ENCODE measurements around the gene SSBP3.

Gene SSBP3

DNA sequence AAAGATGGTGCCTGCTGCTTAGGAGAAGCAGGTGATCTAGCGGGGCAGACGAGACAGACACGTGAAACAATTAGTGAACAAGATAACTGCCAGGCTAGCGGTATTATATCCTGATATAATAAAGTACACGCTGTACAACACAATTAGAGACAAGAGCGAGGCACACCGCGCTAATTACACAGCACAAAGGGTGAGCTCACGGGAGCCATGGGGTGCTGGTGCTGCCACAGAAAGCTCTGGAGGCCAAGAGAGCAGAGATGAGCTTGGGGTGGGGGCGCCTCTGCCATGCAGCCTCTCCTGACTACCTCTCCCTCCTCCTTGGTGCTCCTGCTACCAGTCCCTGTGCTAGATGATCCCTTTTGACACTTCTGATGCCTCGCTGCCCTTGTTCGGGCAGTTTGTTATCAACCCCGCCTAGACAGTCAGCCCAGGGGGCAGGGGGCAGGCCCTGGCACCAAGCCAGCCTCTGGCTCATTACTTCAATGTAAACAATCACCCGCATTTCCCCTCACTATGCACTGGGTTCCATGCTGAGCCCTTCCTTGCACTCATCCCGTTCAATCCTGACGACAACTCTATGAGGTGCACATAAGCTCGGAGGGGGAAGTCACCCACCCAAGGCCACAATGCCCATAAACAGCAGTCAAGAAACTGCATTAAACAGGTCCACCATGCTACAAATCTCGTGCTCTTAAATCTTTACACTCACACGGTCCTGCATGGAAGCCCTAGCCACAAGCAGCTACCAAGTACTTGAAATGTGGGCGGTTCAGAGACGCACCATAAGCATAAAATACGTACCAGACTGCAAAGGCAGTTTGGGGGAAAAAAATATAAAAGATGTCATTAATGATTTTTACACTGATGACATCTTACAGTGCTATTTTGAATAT is 103.0 kb downstream of the SSBP3 start:
- DNase-seq, result no peak

DNA sequence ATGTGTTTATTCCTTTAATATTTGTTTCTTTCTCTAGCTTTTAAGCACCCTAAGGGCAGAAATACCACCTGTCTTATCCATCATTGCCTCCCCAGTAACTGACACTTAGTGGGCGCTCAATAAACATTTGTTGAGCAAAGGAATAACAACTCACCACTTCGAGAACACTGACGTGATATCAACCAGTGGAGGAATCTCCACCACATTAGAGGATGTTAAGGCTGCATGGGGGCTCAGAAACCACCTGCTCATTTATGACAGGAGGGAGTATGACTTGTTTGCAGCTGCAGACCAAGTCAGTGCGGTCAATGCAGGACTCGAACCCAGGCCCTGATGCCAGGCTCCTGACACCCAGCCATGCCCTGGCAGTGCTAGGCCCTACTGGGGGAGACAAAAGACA is 103.6 kb downstream of the SSBP3 start:
- no peak for DNase-seq

DNA sequence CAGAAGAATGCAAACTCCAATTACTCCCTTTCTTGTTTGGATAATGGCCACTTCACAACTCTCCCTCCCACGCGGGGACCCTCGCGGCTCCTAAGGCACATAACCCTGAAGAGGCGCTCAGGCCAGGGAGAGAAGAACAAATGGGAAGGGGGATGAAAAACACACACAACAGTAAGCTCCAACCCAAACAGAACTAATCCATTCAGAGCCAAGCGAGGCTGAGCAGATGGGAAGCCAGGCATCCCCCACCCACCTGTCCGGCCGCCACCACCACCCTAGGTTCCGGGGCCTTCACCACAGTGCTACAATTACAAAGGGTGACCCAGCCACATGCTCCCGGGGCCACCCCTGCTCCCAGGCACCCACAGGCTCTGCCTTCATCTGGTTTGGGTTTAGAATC is 104.7 kb downstream of the SSBP3 start:
- no peak for DNase-seq

- DNase-seq, result no peak
These were observed 105.8 kb downstream of the SSBP3 start for GRCh38 chr1:54300401-54300800.

- no peak for DNase-seq
These were observed 107.2 kb downstream of the SSBP3 start for GRCh38 chr1:54299037-54299436.

GRCh38 chr1:54298284-54299033 is 107.7 kb downstream of the SSBP3 start:
- DNase-seq, result no peak

DNA sequence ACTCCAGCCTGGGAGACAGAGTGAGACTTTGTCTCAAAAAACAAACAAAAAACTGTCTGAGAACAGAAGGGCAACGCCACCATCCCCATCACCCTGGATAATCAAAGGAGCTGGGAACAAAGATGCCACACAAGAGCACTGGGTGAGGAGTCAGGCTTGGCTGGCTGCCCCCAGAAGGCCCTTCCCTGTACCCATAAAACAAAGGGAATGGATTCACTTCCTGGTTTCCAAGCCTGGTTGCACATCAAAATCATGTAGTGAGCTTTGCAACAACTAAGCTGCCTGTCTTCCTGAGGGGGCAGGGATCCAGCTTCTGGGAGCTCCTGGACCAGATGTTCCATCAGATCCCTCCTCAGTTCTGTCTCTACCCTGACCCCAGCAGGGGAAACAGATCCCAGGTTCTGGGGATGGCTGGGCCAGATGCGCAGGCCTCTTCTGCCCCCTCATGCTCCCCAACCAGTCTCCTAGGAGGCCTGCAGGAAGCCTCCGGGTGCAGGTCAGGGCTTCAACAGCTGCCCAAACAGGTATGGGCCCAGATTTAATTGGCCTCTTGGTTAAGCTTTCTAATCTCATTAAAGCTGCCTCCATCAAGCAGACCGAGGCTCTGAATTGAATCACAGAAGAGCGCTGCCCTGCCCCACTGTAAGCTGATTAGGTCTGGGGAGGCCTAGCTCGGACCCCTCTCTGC is 108.5 kb downstream of the SSBP3 start:
- DNase-seq, result no peak

- DNase-seq, result no peak
These were observed 109.5 kb downstream of the SSBP3 start for GRCh38 chr1:54296666-54297065.

GRCh38 chr1:54294887-54295286 is 111.3 kb downstream of the SSBP3 start:
- DNase-seq, result no peak

GRCh38 chr1:54292002-54292911 is 113.9 kb downstream of the SSBP3 start:
- no peak for DNase-seq

GRCh38 chr1:54291276-54292001 is 114.8 kb downstream of the SSBP3 start:
- no peak for DNase-seq

- peak in 1 of 5 donors; percentile 29 for DNase-seq
These were observed 115.5 kb downstream of the SSBP3 start for GRCh38 chr1:54290506-54291184.

DNA sequence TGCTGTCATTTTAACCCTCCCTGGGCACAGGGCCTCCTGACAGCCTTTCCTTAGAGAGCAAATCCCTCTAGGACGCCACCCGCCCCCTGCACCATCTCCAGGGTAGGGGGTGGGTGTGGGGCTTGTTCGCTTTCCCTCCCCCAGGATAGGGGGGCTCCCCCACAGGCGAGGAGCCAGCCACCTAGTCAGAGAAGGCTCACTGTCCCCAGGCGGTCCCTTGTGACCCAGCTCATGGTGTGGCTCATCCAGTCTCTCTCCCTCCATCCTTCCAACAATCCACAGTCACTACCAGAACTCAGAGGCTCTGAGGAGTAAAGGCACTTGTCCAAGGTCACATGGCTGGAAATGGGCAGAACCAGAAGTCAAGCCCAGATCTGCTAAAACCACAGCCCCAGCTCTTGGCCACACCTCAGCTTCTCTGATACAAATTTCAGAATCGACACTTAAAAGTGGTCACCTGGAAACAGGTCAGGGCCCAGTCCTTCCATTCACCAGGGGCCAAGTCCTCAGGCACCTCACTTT is 116.4 kb downstream of the SSBP3 start:
- DNase-seq, result no peak

DNA sequence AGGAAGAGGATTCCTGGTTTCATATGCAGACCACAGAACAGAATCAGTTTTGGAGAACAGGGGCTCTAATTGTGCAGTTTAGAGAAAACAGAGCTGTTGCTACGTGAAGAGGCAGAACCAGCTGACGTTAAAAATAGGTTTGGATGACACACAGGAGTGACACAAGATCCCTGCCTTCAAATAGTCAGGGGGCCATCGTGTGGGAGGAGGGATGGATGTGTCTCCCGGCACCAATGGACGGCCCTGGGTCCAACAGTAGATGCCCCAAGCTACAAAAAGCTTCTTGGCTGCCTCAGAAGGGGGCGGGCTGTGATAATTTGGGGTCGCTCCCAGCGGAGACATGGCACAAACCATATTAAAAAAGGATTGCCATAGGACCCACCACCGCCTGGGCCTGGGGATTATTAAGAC is 118.4 kb downstream of the SSBP3 start:
- no peak for DNase-seq

DNA sequence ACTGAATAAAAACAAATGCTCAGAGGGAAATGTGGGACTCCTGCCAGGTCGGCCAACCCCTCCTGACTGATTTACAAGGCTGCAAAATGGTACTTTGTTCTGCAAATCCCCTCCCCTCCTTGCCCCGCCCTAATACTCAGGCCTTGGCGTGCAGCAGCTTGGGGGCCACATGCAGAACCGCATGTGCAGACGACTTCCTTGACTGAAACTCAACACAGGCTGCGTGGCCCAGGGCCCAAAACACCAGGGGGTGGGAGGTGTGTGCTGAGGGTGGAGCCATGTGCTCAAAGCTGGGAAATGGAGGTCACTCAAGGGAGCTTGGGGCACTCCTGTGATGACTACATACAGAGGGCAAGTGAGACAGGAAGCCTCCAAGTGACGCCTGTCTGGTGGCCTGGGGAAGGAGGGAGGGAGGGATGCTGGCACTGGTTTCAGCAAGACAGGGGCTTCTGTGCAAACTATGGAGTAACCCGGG is 119.0 kb downstream of the SSBP3 start:
- DNase-seq, result peak in 3 of 5 donors; percentile 9 to 92 (median 18)

DNA sequence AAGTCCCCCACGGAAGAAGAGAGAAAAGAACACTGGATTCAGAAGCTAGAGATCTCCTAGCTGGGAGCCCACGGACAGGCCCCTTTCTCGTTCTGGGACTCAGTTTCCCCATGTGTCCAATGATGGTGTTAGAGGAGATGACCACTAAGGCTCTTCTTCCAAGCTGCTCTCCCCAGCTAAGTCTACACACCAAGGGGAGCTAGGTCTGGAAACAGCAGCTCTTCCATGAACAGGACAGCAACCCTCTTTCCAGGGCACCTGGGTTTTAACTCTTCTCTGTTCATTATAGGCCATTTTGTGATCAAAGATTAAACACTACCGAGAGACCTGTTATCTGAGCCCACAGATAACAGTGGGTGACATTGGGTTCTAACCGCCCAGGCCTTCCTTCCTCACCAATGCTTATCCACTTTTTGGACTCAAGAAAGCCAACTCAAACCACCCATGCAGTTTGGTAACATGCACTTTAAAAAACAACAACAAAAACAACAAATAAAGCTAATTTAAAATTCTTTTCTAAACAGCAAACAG is 120.3 kb downstream of the SSBP3 start:
- DNase-seq, result no peak

DNA sequence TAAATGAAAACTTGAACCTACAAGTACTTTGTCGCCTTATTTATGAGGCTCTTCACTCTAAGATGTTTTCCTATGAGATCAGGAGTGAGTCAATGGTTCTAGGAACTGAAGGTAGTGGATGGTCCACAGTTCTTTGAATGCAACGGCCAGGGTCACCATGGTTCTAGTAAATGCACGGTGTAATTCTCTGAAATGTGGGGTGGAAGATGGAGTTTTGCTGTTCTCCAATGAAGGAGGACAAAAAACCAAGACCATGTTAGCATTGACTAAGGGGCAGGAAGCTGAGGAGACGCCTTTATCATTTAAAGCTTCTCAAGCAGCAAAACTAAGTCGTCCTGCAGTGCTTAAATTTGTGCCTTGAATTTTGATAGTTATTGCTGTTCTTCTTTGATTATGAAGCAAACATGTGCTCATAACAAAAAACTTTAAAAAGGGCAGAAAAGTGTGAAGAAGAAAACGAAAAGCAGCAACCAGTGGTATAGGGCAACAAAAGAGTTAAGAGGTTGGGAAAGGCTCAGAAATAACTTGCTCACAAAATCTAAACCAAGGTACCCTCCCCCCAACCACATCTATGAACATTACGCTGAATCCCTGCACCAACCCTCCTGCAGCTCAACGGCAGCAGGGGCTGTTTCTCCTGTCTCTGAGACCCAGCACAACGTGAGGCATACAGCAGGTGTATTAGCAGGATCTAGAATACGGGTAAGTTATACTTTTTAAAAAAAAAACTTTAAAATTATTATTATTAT is 121.2 kb downstream of the SSBP3 start:
- DNase-seq, result peak in 2 of 5 donors; percentile 20 to 84

GRCh38 chr1:54283635-54284385 is 122.4 kb downstream of the SSBP3 start:
- no peak for DNase-seq

Data from T-helper 1 cell (primary cell).